GM12801 (cell line): ENCODE data around the gene POLD1.

Experiments used
- TF ChIP-seq, protein P1 (sequence below): IDR thresholded peaks from one replicate; pipeline ENCODE4 v1.5.1; 2011; ENCODE audit warnings: control low read depth; ENCODE audit not compliant: insufficient read length; ENCODE audit errors: extremely low read depth

Gene POLD1

DNA sequence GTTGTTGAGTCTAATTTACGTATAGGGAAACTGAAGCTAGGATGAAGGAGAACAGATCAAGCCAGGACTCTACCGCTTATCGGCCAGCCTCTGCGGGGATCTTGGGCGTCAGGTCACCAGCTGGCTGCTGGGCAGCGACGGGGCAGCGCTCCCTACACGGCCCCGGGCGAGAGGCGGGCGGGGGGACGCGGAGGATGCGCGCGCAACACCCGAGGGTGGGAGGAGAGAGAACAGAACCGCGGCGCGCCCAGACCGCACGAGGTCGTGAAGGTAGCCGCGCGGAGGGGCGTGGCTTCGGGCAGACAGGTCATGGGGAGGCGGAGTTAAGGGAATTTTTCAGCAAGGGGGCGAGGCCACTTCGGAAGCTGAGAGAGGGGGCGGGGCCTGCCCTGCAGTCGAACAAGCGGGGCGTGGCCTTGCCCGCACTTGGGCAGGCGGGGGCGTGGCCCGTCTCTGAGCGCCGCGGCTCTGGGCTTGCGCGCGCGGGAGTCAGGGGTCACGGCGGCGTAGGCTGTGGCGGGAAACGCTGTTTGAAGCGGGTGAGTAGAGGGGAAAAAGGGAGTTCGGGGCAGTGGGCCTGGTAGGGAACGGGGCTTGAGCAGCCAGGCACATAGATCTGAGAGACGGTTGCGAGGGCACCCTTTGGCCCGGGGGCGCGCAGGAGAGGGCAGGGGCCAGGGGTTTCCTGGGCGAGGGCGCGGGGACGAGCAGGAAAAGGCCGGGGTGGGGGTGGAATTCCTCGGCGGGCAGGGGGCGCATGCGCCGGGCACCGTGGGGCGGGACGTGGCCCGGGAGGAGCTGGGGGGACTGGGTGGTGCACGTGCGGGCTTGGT lies at the start of gene POLD1:
TSS of gene POLD1 (plus strand) at position 496 of the 833 bp plus-strand sequence. CDS start 14,505 bp downstream, outside the sequence.
- TF ChIP-seq, protein P1, sequence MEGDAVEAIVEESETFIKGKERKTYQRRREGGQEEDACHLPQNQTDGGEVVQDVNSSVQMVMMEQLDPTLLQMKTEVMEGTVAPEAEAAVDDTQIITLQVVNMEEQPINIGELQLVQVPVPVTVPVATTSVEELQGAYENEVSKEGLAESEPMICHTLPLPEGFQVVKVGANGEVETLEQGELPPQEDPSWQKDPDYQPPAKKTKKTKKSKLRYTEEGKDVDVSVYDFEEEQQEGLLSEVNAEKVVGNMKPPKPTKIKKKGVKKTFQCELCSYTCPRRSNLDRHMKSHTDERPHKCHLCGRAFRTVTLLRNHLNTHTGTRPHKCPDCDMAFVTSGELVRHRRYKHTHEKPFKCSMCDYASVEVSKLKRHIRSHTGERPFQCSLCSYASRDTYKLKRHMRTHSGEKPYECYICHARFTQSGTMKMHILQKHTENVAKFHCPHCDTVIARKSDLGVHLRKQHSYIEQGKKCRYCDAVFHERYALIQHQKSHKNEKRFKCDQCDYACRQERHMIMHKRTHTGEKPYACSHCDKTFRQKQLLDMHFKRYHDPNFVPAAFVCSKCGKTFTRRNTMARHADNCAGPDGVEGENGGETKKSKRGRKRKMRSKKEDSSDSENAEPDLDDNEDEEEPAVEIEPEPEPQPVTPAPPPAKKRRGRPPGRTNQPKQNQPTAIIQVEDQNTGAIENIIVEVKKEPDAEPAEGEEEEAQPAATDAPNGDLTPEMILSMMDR = no peak

DNA sequence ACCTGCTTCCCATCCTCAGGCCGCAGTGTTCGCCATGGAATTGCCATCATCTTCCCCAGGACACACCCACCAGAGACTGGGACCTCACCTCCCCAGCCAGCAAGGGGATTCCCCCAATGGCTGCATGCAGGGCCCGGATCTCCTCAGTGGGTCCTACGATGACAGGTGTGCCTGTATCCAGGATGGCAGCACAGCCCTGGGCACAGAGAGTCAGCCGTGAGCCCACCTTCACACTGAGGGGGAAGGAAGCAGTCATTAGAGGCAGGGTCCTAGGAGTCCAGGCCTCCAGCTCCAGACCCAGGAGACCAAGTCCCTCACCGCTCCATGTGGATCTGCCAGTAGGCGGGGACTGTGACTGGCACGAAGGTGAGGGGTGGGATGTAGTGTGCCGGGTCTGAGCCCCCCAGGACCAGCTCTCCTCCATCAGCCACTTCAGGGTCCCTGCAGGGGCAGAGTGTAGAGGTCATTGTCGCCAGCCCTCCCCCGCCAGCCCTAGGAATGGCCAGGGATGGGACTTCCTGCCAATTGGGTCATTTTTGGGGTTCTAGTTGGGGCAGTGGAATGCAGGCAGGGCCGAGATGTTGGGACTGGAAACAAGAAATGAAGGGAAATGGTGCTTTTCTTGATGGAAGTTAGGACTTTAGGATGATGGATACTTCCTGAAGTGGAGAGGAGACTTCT lies 49.3 kb upstream of the POLD1 start:
- TF ChIP-seq, protein P1 = no peak

DNA sequence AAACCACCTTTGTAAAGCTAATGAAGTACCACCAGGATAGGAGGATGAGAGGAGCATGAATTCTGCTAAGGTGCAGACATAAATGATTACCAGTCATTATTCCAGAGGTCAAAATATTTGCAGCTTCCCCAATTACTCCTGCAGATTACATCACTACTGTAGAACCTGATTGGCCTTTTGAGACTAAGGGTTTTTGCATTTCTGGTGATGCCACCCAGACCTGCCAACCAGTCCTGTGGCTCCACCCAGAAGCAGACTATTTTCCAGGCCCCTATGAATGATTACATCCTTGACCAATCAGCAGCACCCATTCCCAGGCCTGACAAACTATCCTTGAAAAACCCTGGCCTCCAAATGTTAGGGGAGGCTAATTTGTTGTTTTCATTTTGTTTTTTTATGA lies 43.8 kb upstream of the POLD1 start:
- TF ChIP-seq, protein P1 = no peak

DNA sequence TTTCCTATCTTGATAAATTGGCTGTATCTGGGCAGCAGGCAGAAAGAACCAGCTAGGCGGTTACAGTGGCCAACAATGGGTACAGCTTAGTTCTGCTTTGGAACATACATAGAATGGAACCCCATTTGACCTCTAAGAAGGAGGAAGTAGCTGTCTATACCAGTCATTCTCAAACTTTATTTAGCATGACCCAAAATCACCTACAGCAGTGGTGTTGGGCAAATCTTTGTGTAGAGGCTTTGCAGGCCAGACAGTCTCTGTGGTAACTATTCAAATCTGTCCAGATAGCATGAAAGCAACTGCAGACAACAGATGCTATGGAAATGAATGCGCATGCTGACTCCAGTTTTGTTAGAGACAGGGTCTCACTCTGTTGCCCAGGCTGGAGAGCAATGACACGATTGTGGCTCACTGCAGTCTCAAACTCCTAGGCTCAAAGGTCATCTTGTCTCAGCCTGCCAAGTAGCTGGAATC lies 43.0 kb upstream of the POLD1 start:
- TF ChIP-seq, protein P1 = no peak

DNA sequence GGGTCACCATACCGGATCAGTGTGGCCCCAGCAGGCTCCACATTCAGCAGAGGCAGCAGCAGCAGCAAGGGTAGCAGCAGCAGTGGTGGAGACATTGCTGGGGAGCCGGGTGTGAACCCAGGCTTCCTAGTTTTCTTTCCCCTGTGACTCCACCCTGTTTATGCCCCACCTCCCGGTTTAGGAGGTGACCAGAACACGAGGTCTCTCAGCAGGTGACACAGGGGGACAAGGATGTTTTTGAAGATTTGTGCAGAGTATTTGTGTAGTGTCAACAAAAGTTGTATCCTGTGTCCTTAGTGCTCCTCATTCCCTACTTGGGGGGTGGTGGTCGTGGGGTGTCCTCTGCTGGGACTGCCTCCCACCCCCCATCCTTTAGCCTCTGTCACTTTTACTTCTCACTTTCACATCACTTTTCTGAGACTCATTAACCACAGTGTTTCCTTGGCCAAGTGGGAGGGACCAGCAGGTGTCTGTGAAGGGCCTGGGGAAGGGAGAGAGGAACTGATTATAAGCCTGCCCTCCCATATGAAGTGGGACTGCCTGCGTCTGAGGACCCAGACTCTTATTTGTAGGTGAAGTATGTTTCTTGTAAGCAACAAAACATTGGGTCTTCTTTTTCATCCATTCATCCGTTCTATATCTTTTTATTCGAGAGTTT lies 39.4 kb upstream of the POLD1 start:
- TF ChIP-seq, protein P1 = no peak

DNA sequence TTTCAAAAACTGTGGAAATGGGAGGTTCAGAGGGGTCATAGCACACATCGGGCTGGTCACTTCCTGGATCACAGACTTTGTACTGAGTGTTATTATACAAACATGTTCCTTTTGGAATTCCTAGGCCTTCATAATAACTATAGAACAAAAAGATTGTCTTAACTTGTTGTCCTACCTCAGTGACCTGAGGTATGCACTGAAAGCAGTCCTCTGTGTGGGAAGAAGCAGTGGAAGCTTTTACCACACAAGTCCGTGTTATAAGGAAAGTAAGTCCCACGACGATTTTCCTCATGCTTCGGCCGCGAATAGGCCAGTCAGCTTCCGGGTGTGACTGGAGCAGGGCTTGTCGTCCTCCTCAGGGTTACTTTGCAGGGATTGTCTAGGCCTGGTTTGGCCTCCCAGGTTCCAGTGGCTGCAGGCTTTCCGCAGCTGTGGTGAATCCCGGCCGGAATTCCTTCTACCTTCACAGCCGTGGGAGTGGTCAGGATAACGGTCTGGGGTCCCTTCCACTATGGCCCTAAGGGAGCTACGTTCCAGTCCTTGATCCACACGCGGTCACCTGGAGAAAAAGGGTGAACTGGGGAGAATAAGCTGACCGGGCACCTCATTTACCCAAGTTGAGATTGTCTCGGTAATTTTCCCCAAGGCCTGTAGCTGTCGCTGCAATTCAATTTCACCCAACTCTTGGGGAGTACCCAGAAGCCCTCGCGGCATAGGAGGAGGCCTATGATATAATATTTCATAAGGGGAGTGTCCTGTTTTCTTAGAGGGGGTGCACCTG lies 34.7 kb upstream of the POLD1 start:
- TF ChIP-seq, protein P1 = no peak
